ENCODE measurements around the gene PROM1. TPM values are rescaled to one million over a fixed set of nuclear protein-coding genes. Genes with fewer than 3 reads are reported as not detected.

Gene PROM1
- total and polyA plus RNA-seq, 2 experiments from 2014 or later = 36.6 to 66.6 TPM

GRCh38 chr4:15961781-15962510 is 121.9 kb downstream of the PROM1 start (continued):
- TF ChIP-seq REST (IDR thresholded peaks at IDR 0.05; ENCODE audit: unreplicated experiment) (no peak), EZH2phosphoT487 (IDR thresholded peaks at IDR 0.05; ENCODE audit: unreplicated experiment) (no peak), CTCF (conservative IDR thresholded peaks at IDR 0.05; ENCODE audit: low read depth in 2 of 2) (no peak), ZNF331 (CRISPR knock-in tag; IDR thresholded peaks at IDR 0.05; ENCODE audit: low read depth) (no peak), EZH2 (IDR thresholded peaks at IDR 0.05; ENCODE audit: low read depth, unreplicated experiment) (no peak), ZNF114 (CRISPR knock-in tag; IDR thresholded peaks at IDR 0.05) (no peak), POLR2AphosphoS5 (IDR thresholded peaks at IDR 0.05; ENCODE audit: low read depth) (no peak), ETS1 (IDR thresholded peaks at IDR 0.05) (no peak), CREB1 (CRISPR knock-in tag; IDR thresholded peaks at IDR 0.05; ENCODE audit: low read depth) (no peak)

- H3K4me3 Mint-ChIP-seq = no peak overlapping the region
- Histone ChIP-seq H3K4me3 (no peak overlapping the region), H2AFZ (no peak overlapping the region), H3K4me1 (ENCODE audit: insufficient read depth) (no peaks in the 10 kb centered on the region; the same call in 1 of the 2 replicates), H3K27ac (ENCODE audit: low read depth) (no peak overlapping the region), H3K4me2 (no peak overlapping the region), H3K79me2 (replicated peaks; ENCODE audit: insufficient read depth) (no peaks in the 10 kb centered on the region), H3K36me3 (ENCODE audit: insufficient read depth) (0 out of 2 replicates have a peak, but pooled peaks cover 5% of the 10 kb centered on the region), H4K20me1 (replicated peaks; ENCODE audit: insufficient read depth) (no peaks in the 10 kb centered on the region), H3F3A (replicated peaks; ENCODE audit: low read depth) (0 out of 2 replicates have a peak, but pooled peaks cover 3% of the 10 kb centered on the region), H3K27me3 (ENCODE audit: insufficient read depth) (no peaks in the 10 kb centered on the region), H3K9me2 (ENCODE audit: insufficient read depth) (no peaks in the 10 kb centered on the region)
- ATAC-seq = no peak
- H3K36me3 Mint-ChIP-seq (ENCODE audit: low read depth) = peaks cover 12% of the 10 kb centered on the region
- no peak for DNase-seq (ENCODE audit: low spot score)
- H3K27me3 Mint-ChIP-seq (ENCODE audit: insufficient read depth, low read depth, poor library complexity) = no peaks in the 10 kb centered on the region
- H3K27ac Mint-ChIP-seq = no peak overlapping the region
- H3K9me3 Mint-ChIP-seq = peaks cover 22% of the 10 kb centered on the region
- H3K4me1 Mint-ChIP-seq = peaks cover 14% of the 10 kb centered on the region
- no peak for TF ChIP-seq JUNB (IDR thresholded peaks at IDR 0.05; ENCODE audit: unreplicated experiment)
- TF ChIP-seq POLR2AphosphoS5 (IDR thresholded peaks at IDR 0.05; ENCODE audit: low read depth) = no peak
- TF ChIP-seq STAT1 (IDR thresholded peaks at IDR 0.05; ENCODE audit: unreplicated experiment) = no peak
- no peak for TF ChIP-seq EZH2phosphoT487 (IDR thresholded peaks at IDR 0.05; ENCODE audit: unreplicated experiment)
- TF ChIP-seq ETS1 (IDR thresholded peaks at IDR 0.05) = no peak
- no peak for TF ChIP-seq ZNF114 (CRISPR knock-in tag; IDR thresholded peaks at IDR 0.05)
- no peak for TF ChIP-seq CTCF (conservative IDR thresholded peaks at IDR 0.05; ENCODE audit: low read depth in 2 of 2)
- no peak for TF ChIP-seq ZNF331 (CRISPR knock-in tag; IDR thresholded peaks at IDR 0.05; ENCODE audit: low read depth)
- no peak for TF ChIP-seq REST (IDR thresholded peaks at IDR 0.05; ENCODE audit: unreplicated experiment)
- no peak for TF ChIP-seq EZH2 (IDR thresholded peaks at IDR 0.05; ENCODE audit: low read depth, unreplicated experiment)
- no peak for TF ChIP-seq NANOG (IDR thresholded peaks at IDR 0.05; ENCODE audit: borderline replicate concordance)
Observed at GRCh38 chr4:15958562-15958961, 125.3 kb downstream of the PROM1 start.
